HepG2 (cell line): Measurements from ENCODE around the gene PPP1R18. TPM values are rescaled to one million over a fixed set of nuclear protein-coding genes. Genes with fewer than 3 reads are reported as not detected.

Source experiments
- ETV5 ChIP-seq: IDR thresholded peaks from 2 replicates; pipeline ENCODE4 v1.6.1; 2018; ENCODE audit warnings: missing biosample characterization, missing genetic modification reagents, inconsistent platforms, borderline replicate concordance
- NBN ChIP-seq: fragments of 450-650 bp; conservative IDR thresholded peaks from 2 replicates; pipeline ENCODE4 v1.6.1; 2017
- SAP130 ChIP-seq: IDR thresholded peaks from 2 replicates; pipeline ENCODE4 v1.6.1; 2016; ENCODE audit warnings: low read depth
- SYNCRIP ChIP-seq: fragments of 200-400 bp; formaldehyde crosslinking; IDR thresholded peaks from 2 replicates; pipeline ENCODE4 v1.6.1; 2018; ENCODE audit warnings: mild to moderate bottlenecking, low read depth, low read length; ENCODE audit not compliant: insufficient read depth
- ZFP90 ChIP-seq: sonication (generic); formaldehyde crosslinking; IDR thresholded peaks from 2 replicates; pipeline ENCODE4 v1.8.0; 2022; ENCODE audit warnings: missing genetic modification reagents, mild to moderate bottlenecking, inconsistent platforms, borderline replicate concordance
- ZNF260 ChIP-seq: sonication (generic); formaldehyde crosslinking; IDR thresholded peaks from 2 replicates; pipeline ENCODE4 v1.4.0; 2020; ENCODE audit warnings: missing genetic modification reagents, low read depth, mild to moderate bottlenecking, borderline replicate concordance
- ZNF788 ChIP-seq: sonication (generic); formaldehyde crosslinking; IDR thresholded peaks from 2 replicates; pipeline ENCODE4 v1.5.0; 2020; ENCODE audit warnings: mild to moderate bottlenecking, missing genetic modification reagents, borderline replicate concordance
- polyA plus RNA-seq, 8 experiments: library from polyadenylated mRNA; depleted of rRNA in 3 of 8; stranded (reverse) in 7 of 8; unstranded in 1 of 8; fragments of >200 nt; fragmentation: Illumina TruSeq in 4 of 8; extraction: Trizol in 4 of 8; gene quantifications; 2 replicates each; pipeline versions ENCODE4 v1.2.1 to v1.2.3, GENCODE V29; 2011 to 2016; ENCODE audit warnings: low read depth in 4 of 8, missing spikeins in 1 of 8, mixed read lengths in 1 of 8; ENCODE audit not compliant: insufficient read depth in 1 of 8
- total RNA-seq, 5 experiments: library from RNA; depleted of rRNA; stranded (reverse); fragments of >200 nt; fragmentation: Illumina TruSeq; extraction: Trizol; gene quantifications; 2 replicates each; pipeline ENCODE4 v1.2.3, GENCODE V29; 2016; ENCODE audit warnings: low read depth in 1 of 5
- TF ChIP-seq, protein P1 (sequence below), 2 experiments: sonication (generic) in 1 of 2; formaldehyde crosslinking in 1 of 2; IDR thresholded peaks; 2 replicates each; pipeline versions ENCODE4 v1.5.1 to v1.6.1; 2011 to 2020; ENCODE audit warnings: borderline replicate concordance in 1 of 2, low read depth in 1 of 2, low read length in 1 of 2, mild to moderate bottlenecking in 1 of 2, missing genetic modification reagents in 1 of 2, moderate library complexity in 1 of 2
- TF ChIP-seq, protein P2 (sequence below): sonication (generic); formaldehyde crosslinking; IDR thresholded peaks from 2 replicates; pipeline ENCODE4 v1.4.0; 2020; ENCODE audit warnings: missing genetic modification reagents, borderline replicate concordance
- TF ChIP-seq, protein P3 (sequence below): sonication (generic); formaldehyde crosslinking; IDR thresholded peaks from 2 replicates; pipeline ENCODE4 v1.8.1; 2023; ENCODE audit warnings: mild to moderate bottlenecking, missing genetic modification reagents, borderline replicate concordance
- TF ChIP-seq, protein P4 (sequence below): sonication (generic); formaldehyde crosslinking; IDR thresholded peaks from 2 replicates; pipeline ENCODE4 v1.4.0; 2020; ENCODE audit warnings: missing genetic modification reagents, borderline replicate concordance
- TF ChIP-seq, protein P5 (sequence below): sonication (generic); formaldehyde crosslinking; IDR thresholded peaks from 2 replicates; pipeline ENCODE4 v1.4.0; 2020; ENCODE audit warnings: missing genetic modification reagents, borderline replicate concordance
- TF ChIP-seq, protein P6 (sequence below): sonication (generic); formaldehyde crosslinking; conservative IDR thresholded peaks from 2 replicates; pipeline ENCODE4 v1.8.0; 2022; ENCODE audit warnings: missing genetic modification reagents

The PPP1R18 gene
- total and polyA plus RNA-seq, 2 of the 13 experiments (the other 11 are each of a cell fraction or from before 2014, with no cell fraction given): 4.9 to 9.2 TPM

DNA sequence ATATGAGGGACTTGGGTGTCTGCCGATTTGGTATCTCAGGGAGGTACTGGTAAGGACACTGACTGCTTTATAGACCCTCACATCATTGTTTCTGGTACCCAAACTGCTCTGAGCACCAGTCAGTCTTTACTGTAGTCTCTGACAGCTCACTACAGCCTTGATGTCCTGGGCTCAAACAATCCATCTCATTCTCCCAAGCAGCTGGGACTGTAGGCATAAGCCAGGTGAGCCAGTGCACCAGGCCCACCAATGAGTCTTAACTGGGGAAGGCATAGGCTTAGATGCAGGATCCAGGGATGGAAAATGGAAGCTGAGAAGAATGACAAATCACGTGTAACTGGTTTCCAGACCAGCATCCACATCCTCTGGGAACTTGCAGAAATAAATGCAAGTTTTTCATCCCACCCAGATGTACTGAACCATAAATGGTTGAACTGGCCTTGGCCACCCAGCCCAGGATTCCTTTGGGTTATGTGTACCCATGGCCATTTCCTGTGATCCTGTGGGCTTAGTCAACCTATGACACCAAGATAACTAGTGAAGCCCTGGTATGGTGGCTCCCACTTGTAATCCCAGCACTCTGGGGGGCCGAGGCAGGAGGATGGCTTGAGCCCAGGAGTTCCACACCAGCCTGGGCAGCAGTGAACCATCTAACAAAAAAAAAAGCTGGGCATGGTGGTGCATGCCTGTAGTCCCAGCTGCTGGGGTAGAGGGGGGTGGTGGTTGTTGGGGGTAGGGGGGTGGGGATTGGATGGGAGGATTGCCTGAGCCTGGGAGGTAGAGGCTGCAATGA lies 39.5 kb upstream of the PPP1R18 start (continued):
- no peak for TF ChIP-seq SYNCRIP
- no peak for TF ChIP-seq NBN
- TF ChIP-seq, protein P1, sequence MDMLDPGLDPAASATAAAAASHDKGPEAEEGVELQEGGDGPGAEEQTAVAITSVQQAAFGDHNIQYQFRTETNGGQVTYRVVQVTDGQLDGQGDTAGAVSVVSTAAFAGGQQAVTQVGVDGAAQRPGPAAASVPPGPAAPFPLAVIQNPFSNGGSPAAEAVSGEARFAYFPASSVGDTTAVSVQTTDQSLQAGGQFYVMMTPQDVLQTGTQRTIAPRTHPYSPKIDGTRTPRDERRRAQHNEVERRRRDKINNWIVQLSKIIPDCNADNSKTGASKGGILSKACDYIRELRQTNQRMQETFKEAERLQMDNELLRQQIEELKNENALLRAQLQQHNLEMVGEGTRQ (IDR thresholded peaks at IDR 0.05; ENCODE audit: low read depth, low read length): no peak
- TF ChIP-seq, protein P1 (CRISPR knock-in tag; IDR thresholded peaks at IDR 0.05; ENCODE audit: borderline replicate concordance): no peak
- no peak for TF ChIP-seq SAP130 (CRISPR knock-in tag)
- TF ChIP-seq ZNF260 (CRISPR knock-in tag): 0 out of 2 replicates have a peak, but pooled peaks have one; percentile 46
- TF ChIP-seq, protein P2, sequence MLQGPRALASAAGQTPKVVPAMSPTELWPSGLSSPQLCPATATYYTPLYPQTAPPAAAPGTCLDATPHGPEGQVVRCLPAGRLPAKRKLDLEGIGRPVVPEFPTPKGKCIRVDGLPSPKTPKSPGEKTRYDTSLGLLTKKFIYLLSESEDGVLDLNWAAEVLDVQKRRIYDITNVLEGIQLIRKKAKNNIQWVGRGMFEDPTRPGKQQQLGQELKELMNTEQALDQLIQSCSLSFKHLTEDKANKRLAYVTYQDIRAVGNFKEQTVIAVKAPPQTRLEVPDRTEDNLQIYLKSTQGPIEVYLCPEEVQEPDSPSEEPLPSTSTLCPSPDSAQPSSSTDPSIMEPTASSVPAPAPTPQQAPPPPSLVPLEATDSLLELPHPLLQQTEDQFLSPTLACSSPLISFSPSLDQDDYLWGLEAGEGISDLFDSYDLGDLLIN (CRISPR knock-in tag): 0 out of 2 replicates have a peak, but pooled peaks have one; percentile 15
- TF ChIP-seq, protein P3, sequence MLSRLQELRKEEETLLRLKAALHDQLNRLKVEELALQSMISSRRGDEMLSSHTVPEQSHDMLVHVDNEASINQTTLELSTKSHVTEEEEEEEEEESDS: no peak
- 0 out of 2 replicates have a peak, but pooled peaks have one; percentile 37 for TF ChIP-seq ZNF788 (CRISPR knock-in tag)
- TF ChIP-seq, protein P4, sequence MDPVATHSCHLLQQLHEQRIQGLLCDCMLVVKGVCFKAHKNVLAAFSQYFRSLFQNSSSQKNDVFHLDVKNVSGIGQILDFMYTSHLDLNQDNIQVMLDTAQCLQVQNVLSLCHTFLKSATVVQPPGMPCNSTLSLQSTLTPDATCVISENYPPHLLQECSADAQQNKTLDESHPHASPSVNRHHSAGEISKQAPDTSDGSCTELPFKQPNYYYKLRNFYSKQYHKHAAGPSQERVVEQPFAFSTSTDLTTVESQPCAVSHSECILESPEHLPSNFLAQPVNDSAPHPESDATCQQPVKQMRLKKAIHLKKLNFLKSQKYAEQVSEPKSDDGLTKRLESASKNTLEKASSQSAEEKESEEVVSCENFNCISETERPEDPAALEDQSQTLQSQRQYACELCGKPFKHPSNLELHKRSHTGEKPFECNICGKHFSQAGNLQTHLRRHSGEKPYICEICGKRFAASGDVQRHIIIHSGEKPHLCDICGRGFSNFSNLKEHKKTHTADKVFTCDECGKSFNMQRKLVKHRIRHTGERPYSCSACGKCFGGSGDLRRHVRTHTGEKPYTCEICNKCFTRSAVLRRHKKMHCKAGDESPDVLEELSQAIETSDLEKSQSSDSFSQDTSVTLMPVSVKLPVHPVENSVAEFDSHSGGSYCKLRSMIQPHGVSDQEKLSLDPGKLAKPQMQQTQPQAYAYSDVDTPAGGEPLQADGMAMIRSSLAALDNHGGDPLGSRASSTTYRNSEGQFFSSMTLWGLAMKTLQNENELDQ (CRISPR knock-in tag): 0 out of 2 replicates have a peak, but pooled peaks have one; percentile 27
- TF ChIP-seq ZFP90 (CRISPR knock-in tag): no peak
- 0 out of 2 replicates have a peak, but pooled peaks have one; percentile 37 for TF ChIP-seq ETV5 (CRISPR knock-in tag)
- TF ChIP-seq, protein P5, sequence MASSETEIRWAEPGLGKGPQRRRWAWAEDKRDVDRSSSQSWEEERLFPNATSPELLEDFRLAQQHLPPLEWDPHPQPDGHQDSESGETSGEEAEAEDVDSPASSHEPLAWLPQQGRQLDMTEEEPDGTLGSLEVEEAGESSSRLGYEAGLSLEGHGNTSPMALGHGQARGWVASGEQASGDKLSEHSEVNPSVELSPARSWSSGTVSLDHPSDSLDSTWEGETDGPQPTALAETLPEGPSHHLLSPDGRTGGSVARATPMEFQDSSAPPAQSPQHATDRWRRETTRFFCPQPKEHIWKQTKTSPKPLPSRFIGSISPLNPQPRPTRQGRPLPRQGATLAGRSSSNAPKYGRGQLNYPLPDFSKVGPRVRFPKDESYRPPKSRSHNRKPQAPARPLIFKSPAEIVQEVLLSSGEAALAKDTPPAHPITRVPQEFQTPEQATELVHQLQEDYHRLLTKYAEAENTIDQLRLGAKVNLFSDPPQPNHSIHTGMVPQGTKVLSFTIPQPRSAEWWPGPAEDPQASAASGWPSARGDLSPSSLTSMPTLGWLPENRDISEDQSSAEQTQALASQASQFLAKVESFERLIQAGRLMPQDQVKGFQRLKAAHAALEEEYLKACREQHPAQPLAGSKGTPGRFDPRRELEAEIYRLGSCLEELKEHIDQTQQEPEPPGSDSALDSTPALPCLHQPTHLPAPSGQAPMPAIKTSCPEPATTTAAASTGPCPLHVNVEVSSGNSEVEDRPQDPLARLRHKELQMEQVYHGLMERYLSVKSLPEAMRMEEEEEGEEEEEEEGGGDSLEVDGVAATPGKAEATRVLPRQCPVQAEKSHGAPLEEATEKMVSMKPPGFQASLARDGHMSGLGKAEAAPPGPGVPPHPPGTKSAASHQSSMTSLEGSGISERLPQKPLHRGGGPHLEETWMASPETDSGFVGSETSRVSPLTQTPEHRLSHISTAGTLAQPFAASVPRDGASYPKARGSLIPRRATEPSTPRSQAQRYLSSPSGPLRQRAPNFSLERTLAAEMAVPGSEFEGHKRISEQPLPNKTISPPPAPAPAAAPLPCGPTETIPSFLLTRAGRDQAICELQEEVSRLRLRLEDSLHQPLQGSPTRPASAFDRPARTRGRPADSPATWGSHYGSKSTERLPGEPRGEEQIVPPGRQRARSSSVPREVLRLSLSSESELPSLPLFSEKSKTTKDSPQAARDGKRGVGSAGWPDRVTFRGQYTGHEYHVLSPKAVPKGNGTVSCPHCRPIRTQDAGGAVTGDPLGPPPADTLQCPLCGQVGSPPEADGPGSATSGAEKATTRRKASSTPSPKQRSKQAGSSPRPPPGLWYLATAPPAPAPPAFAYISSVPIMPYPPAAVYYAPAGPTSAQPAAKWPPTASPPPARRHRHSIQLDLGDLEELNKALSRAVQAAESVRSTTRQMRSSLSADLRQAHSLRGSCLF (CRISPR knock-in tag): no peak
- TF ChIP-seq, protein P6, sequence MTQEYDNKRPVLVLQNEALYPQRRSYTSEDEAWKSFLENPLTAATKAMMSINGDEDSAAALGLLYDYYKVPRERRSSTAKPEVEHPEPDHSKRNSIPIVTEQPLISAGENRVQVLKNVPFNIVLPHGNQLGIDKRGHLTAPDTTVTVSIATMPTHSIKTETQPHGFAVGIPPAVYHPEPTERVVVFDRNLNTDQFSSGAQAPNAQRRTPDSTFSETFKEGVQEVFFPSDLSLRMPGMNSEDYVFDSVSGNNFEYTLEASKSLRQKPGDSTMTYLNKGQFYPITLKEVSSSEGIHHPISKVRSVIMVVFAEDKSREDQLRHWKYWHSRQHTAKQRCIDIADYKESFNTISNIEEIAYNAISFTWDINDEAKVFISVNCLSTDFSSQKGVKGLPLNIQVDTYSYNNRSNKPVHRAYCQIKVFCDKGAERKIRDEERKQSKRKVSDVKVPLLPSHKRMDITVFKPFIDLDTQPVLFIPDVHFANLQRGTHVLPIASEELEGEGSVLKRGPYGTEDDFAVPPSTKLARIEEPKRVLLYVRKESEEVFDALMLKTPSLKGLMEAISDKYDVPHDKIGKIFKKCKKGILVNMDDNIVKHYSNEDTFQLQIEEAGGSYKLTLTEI (CRISPR knock-in tag): no peak
